GM19468 (cell line): ENCODE results near the gene SLC1A6.
"Not testable (repeated sequence)": the region's sequence is repeated elsewhere in the genome, so short reads cannot be mapped to it uniquely, and the experiment has no call there.

Experiments
- ATAC-seq: cut with Tn5 transposase; IDR thresholded peaks from one replicate; pipeline ENCODE4 v1.9.1; 2021; ENCODE audit warnings: mild to moderate bottlenecking, moderate library complexity, moderate number of reproducible peaks; ENCODE audit not compliant: unreplicated experiment; ENCODE audit errors: extremely low read depth

The SLC1A6 gene

GRCh38 chr19:14959263-14959662 lies 20.4 kb downstream of the SLC1A6 start:
- ATAC-seq = no peak

GRCh38 chr19:14957464-14957863 lies 22.2 kb downstream of the SLC1A6 start:
- no peak for ATAC-seq

GRCh38 chr19:14954071-14954655 lies 25.5 kb downstream of the SLC1A6 start:
- no peak for ATAC-seq

- ATAC-seq = no peak
Measured at GRCh38 chr19:14952767-14953166, 26.9 kb downstream of the SLC1A6 start.

GRCh38 chr19:14950421-14950820 lies 29.2 kb downstream of the SLC1A6 start:
- ATAC-seq = no peak

GRCh38 chr19:14949876-14950275 lies 29.8 kb downstream of the SLC1A6 start:
- no peak for ATAC-seq

- not testable (repeated sequence) for ATAC-seq
Measured at GRCh38 chr19:14949413-14949812, 30.3 kb downstream of the SLC1A6 start.

- ATAC-seq = no peak
Measured at GRCh38 chr19:14944456-14944855, 35.2 kb downstream of the SLC1A6 start.

- ATAC-seq = no peak
Measured at GRCh38 chr19:14943601-14944000, 36.1 kb downstream of the SLC1A6 start.

GRCh38 chr19:14941189-14941588 lies 38.5 kb downstream of the SLC1A6 start, which contains the start of gene OR7C2:
Gene OR7C2 (plus strand): TSS chr19:14941489. CDS start chr19:14941489, 0 bp downstream.
- no peak for ATAC-seq

GRCh38 chr19:14940266-14940665 lies 39.4 kb downstream of the SLC1A6 start:
- no peak for ATAC-seq

GRCh38 chr19:14933506-14933905 lies 46.2 kb downstream of the SLC1A6 start:
- ATAC-seq = no peak

GRCh38 chr19:14916848-14917247 lies 62.8 kb downstream of the SLC1A6 start:
- ATAC-seq = no peak

GRCh38 chr19:14915116-14915515 lies 64.5 kb downstream of the SLC1A6 start:
- no peak for ATAC-seq

- no peak for ATAC-seq
Measured at GRCh38 chr19:14906711-14907110, 73.0 kb downstream of the SLC1A6 start.

- ATAC-seq = no peak
Measured at GRCh38 chr19:14901675-14902260, 77.9 kb downstream of the SLC1A6 start.
